GM12878 (cell line): ENCODE data around the gene BSND. TPM values are rescaled to one million over a fixed set of nuclear protein-coding genes. Genes with fewer than 3 reads are reported as not detected.

ENCODE experiments used
- ATAC-seq: fragments of 200-7000 bp; cut with Tn5 transposase; 3 replicates; pipeline ENCODE4 v1.9.1; 2020; ENCODE audit warnings: mild to moderate bottlenecking, moderate library complexity
- BruUV-seq: library from RNA; stranded (reverse); fragments of 400-500 nt; replicated peaks from 2 replicates; lab custom pipeline; 2021; lab: Mats Ljungman, UMichigan
- CTCF ChIA-PET: fragments of 300-600 bp; sonication (Branson Sonifier 250); formaldehyde crosslinking; extraction: SDS; loops from one replicate; lab custom pipeline; 2021; ENCODE audit warnings: inconsistent platforms; lab: Yijun Ruan, JAX
- POLR2A ChIA-PET: fragments of 350-600 bp; formaldehyde crosslinking; extraction: SDS; loops from one replicate; lab custom pipeline; 2021; ENCODE audit warnings: inconsistent platforms; lab: Charles Lee
- RAD21 ChIA-PET: fragments of 300-600 bp; sonication (Branson Sonifier 250); formaldehyde crosslinking; loops from one replicate; lab custom pipeline; 2023; ENCODE audit warnings: antibody characterized with exemption; ENCODE audit not compliant: unreplicated experiment; lab: Charles Lee
- SMC1A ChIA-PET: fragments of 300-600 bp; sonication (Branson Sonifier 250); formaldehyde crosslinking; loops from one replicate; lab custom pipeline; 2023; ENCODE audit not compliant: unreplicated experiment, uncharacterized antibody; lab: Charles Lee
- DNase-seq: peaks from one replicate; pipeline ENCODE4 v3.0.0-alpha.2; 2011; ENCODE audit warnings: low read depth, low spot score
- FAIRE-seq: peaks from 3 replicates; lab custom pipeline; 2011; peaks lifted over from hg19 to GRCh38; lab: Jason Lieb, UNC
- H2AFZ ChIP-seq: 2 replicates; pipeline ENCODE4 v1.6.0; 2011; ENCODE audit warnings: low read depth, low read length, control low read depth; ENCODE audit not compliant: control insufficient read depth
- H3K27ac ChIP-seq: 2 replicates; pipeline ENCODE4 v1.5.1; 2011; ENCODE audit warnings: control low read depth; ENCODE audit not compliant: control insufficient read depth, insufficient read depth
- H3K27me3 ChIP-seq, 2 experiments: replicated peaks in 1 of 2; 2 replicates each; pipeline versions ENCODE4 v1.6.0 to v1.6.1; 2011; ENCODE audit warnings: low read length in 1 of 2; ENCODE audit not compliant: control insufficient read depth in 2 of 2, insufficient read depth in 2 of 2
- H3K36me3 ChIP-seq, 2 experiments: 2 replicates each; pipeline ENCODE4 v1.5.1; 2011; ENCODE audit warnings: low read length in 1 of 2; ENCODE audit not compliant: control insufficient read depth in 2 of 2, insufficient read depth in 2 of 2
- H3K4me1 ChIP-seq: 2 replicates; pipeline ENCODE4 v1.6.1; 2011; ENCODE audit warnings: mild to moderate bottlenecking, low read length, moderate library complexity, mixed read lengths; ENCODE audit not compliant: control insufficient read depth, insufficient read depth
- H3K4me2 ChIP-seq: 2 replicates; pipeline ENCODE4 v1.6.0; 2011; ENCODE audit warnings: control low read depth; ENCODE audit not compliant: control insufficient read depth, insufficient read depth
- H3K4me3 ChIP-seq: fragments of 200-600 bp; sonication (generic); 2 replicates; pipeline ENCODE4 v1.5.1; 2016
- H3K79me2 ChIP-seq: 2 replicates; pipeline ENCODE4 v1.6.0; 2011; ENCODE audit warnings: low read length; ENCODE audit not compliant: control insufficient read depth, insufficient read depth
- H3K9ac ChIP-seq: 2 replicates; pipeline ENCODE4 v1.8.0; 2011; ENCODE audit warnings: low read length, control low read depth, mixed read lengths; ENCODE audit not compliant: control insufficient read depth, insufficient read depth
- H3K9me3 ChIP-seq: replicated peaks from 3 replicates; pipeline ENCODE4 v1.5.1; 2011; ENCODE audit warnings: mild to moderate bottlenecking, low read length; ENCODE audit not compliant: control insufficient read depth, insufficient read depth
- H4K20me1 ChIP-seq: 2 replicates; pipeline ENCODE4 v1.6.0; 2011; ENCODE audit not compliant: control insufficient read depth, insufficient read depth
- BRCA1 ChIP-seq: IDR thresholded peaks from 2 replicates; pipeline ENCODE4 v1.6.1; 2011; ENCODE audit warnings: low read depth, low read length, improper control_type of control experiment
- CBX5 ChIP-seq: sonication (generic); IDR thresholded peaks from 2 replicates; pipeline ENCODE4 v1.6.1; 2016; ENCODE audit warnings: low read depth, moderate library complexity, mild to moderate bottlenecking, inconsistent platforms
- CREM ChIP-seq: IDR thresholded peaks from 2 replicates; pipeline ENCODE4 v1.6.1; 2014; ENCODE audit warnings: antibody characterized with exemption, low read depth
- CTCF ChIP-seq, 3 experiments: IDR thresholded peaks in 2 of 3; conservative IDR thresholded peaks in 1 of 3; 2 replicates each; pipeline ENCODE4 v1.5.1; 2011; ENCODE audit warnings: low read depth in 3 of 3, low read length in 3 of 3, mild to moderate bottlenecking in 3 of 3, control low read depth in 2 of 3, moderate library complexity in 2 of 3, inconsistent platforms in 1 of 3, mixed read lengths in 1 of 3; ENCODE audit not compliant: control insufficient read depth in 2 of 3, insufficient read depth in 1 of 3; ENCODE audit errors: extremely low read depth in 1 of 3
- JUND ChIP-seq: IDR thresholded peaks from 2 replicates; pipeline ENCODE4 v1.6.1; 2012; ENCODE audit warnings: low read depth, mild to moderate bottlenecking, low read length, improper control_type of control experiment, moderate library complexity
- MTA2 ChIP-seq: fragments of 450-650 bp; IDR thresholded peaks from 2 replicates; pipeline ENCODE4 v1.6.1; 2016; ENCODE audit warnings: low read depth, mild to moderate bottlenecking, moderate library complexity
- MTA3 ChIP-seq: IDR thresholded peaks from 2 replicates; pipeline ENCODE4 v1.6.1; 2012; ENCODE audit warnings: low read length, inconsistent platforms, borderline replicate concordance
- NFYB ChIP-seq: IDR thresholded peaks from 2 replicates; pipeline ENCODE4 v1.6.1; 2011; ENCODE audit warnings: low read depth, mild to moderate bottlenecking, low read length, improper control_type of control experiment, moderate library complexity; ENCODE audit not compliant: insufficient read depth
- RELB ChIP-seq: fragments of 450-650 bp; IDR thresholded peaks from 2 replicates; pipeline ENCODE4 v1.6.1; 2017; ENCODE audit warnings: low read depth, mild to moderate bottlenecking, moderate library complexity
- STAT3 ChIP-seq: IDR thresholded peaks from 2 replicates; pipeline ENCODE4 v1.6.1; 2011; ENCODE audit warnings: low read depth, low read length, improper control_type of control experiment
- ZSCAN29 ChIP-seq: fragments of 450-650 bp; IDR thresholded peaks from 2 replicates; pipeline ENCODE4 v1.6.1; 2017; ENCODE audit warnings: mild to moderate bottlenecking, moderate library complexity
- ZZZ3 ChIP-seq: IDR thresholded peaks from 2 replicates; pipeline ENCODE4 v1.6.1; 2011; ENCODE audit warnings: low read depth; ENCODE audit not compliant: control insufficient read depth, insufficient read length
- WGBS: methylation state at CpG from one replicate; pipeline ENCODE4 v1.1.6; 2016; ENCODE audit warnings: low lambda C conversion rate; ENCODE audit not compliant: insufficient replicate concordance, insufficient coverage; ENCODE audit errors: missing lambda C conversion rate; 5-methylcytosine and 5-hydroxymethylcytosine counted together
- in situ Hi-C: fragments of 300-500 bp; cut with MboI; formaldehyde crosslinking; loops from 9 replicates; pipeline ENCODE4 v1.14.3; 2018; ENCODE audit warnings: mixed read lengths
- intact Hi-C: fragments of 100-400 bp; cut with micrococcal nuclease; formaldehyde crosslinking; loops from one replicate; pipeline ENCODE4 v1.14.2; 2022; ENCODE audit not compliant: unreplicated experiment
- polyA plus RNA-seq, 11 experiments: library from polyadenylated mRNA; depleted of rRNA in 4 of 11; unstranded in 6 of 11; stranded (reverse) in 5 of 11; fragments of >200 nt; fragmentation: Nextera tagmentation in 4 of 11; fragmentation: Illumina TruSeq in 1 of 11; extraction: Ambion mirVana in 4 of 11; extraction: Trizol in 1 of 11; gene quantifications; 1 replicate in 1 of 11; 2 replicates in 10 of 11; pipeline versions ENCODE4 v1.2.1 to v1.2.3, GENCODE V29; 2011 to 2016; ENCODE audit warnings: inconsistent platforms in 2 of 11, missing spikeins in 2 of 11, low read depth in 1 of 11
- total RNA-seq, 4 experiments: library from RNA; depleted of rRNA in 3 of 4; stranded (reverse); fragments of >200 nt in 3 of 4; fragmentation: Illumina TruSeq in 1 of 4; extraction: Trizol in 1 of 4; gene quantifications; 2 replicates each; pipeline versions ENCODE4 v1.2.1 to v1.2.3, GENCODE V29; 2013 to 2021

BSND gene
- total and polyA plus RNA-seq, 10 of the 15 experiments (the other 5 are each of a cell fraction or from before 2014, with no cell fraction given): not detected

- ChIA-PET SMC1A (interaction anchor here (0.9 kb wide), 1 partner anchor 14 kb away, joined by 3 read pairs; no protein-coding TSS in a partner anchor), CTCF (interaction anchor here (0.7 to 1.1 kb wide), 2 partner anchors 59 to 91 kb away, joined by 3 to 4 read pairs; no protein-coding TSS in a partner anchor), RAD21 (no interaction called here), POLR2A (no interaction called here)
- H3K4me1 ChIP-seq: no peaks in the 10 kb centered on the region
- no peak overlapping the region for H3K4me3 ChIP-seq
- in situ Hi-C loops: no loop called here
- no peak overlapping the region for H3K9ac ChIP-seq
- H4K20me1 ChIP-seq: no peaks in the 10 kb centered on the region; the same call in 1 of the 2 replicates
- no peak overlapping the region for H3K4me2 ChIP-seq
- BruUV-seq: no TSS peak
- FAIRE-seq (no peak), ATAC-seq (no peak)
- H3K9me3 ChIP-seq: no peaks in the 10 kb centered on the region
- no peak overlapping the region for H2AFZ ChIP-seq
- 16% methylated on average over 4 of the region's 4 CpGs for WGBS
- H3K36me3 ChIP-seq: no peaks in the 10 kb centered on the region
- H3K27ac ChIP-seq: no peak overlapping the region
- TF ChIP-seq CREM (no peak), BRCA1 (no peak), CBX5 (no peak), NFYB (no peak), CTCF (IDR thresholded peaks at IDR 0.05 in 2 of 3, conservative IDR thresholded peaks at IDR 0.05 in 1 of 3; ENCODE audit: control insufficient read depth in 2 of 3, extremely low read depth in 1 of 3, insufficient read depth in 1 of 3, low read depth in 3 of 3, low read length in 3 of 3) (no peak), ZSCAN29 (no peak), RELB (no peak), STAT3 (no peak), JUND (no peak), ZZZ3 (no peak), MTA2 (no peak), MTA3 (no peak)
- TF ChIP-seq, all 136 proteins: peak for 0
- no peak for DNase-seq
- Histone ChIP-seq H3K27me3 (peaks cover 5 to 13% of the 10 kb centered on the region in 2 experiments), H3K79me2 (no peaks in the 10 kb centered on the region)
- intact Hi-C loops: no loop called here
Observed at GRCh38 chr1:55035904-55036303, 37.2 kb downstream of the BSND start.
